Activated T-cell treated with anti-CD3 and anti-CD28 coated beads, Interleukin-2, amount 50 U/mL, for 24 hours (primary cell): Measurements from ENCODE around the gene C10orf90.

ENCODE experiments used
- DNase-seq: peaks from one replicate; pipeline ENCODE4 v3.0.0-alpha.2; 2020
- H3K27ac Mint-ChIP-seq: 2 replicates; pipeline ENCODE4 v1.8.0; 2020; ENCODE audit warnings: mild to moderate bottlenecking, mixed read lengths
- H3K27me3 Mint-ChIP-seq: 2 replicates; pipeline ENCODE4 v1.8.0; 2020; ENCODE audit warnings: mixed read lengths
- H3K36me3 Mint-ChIP-seq: 2 replicates; pipeline ENCODE4 v1.8.0; 2020; ENCODE audit warnings: low read depth, mixed read lengths
- H3K4me1 Mint-ChIP-seq: 2 replicates; pipeline ENCODE4 v1.8.0; 2020; ENCODE audit warnings: low read depth, mixed read lengths
- H3K4me3 Mint-ChIP-seq: 2 replicates; pipeline ENCODE4 v1.8.0; 2020; ENCODE audit warnings: mild to moderate bottlenecking, moderate library complexity, mixed read lengths
- H3K9me3 Mint-ChIP-seq: 2 replicates; pipeline ENCODE4 v1.8.0; 2020; ENCODE audit warnings: mixed read lengths

Gene C10orf90

GRCh38 chr10:126593968-126594701 lies 76.4 kb downstream of the C10orf90 start:
- Mint-ChIP-seq H3K4me3 (no peak overlapping the region), H3K27me3 (no peaks in the 10 kb centered on the region), H3K9me3 (no peaks in the 10 kb centered on the region), H3K4me1 (no peaks in the 10 kb centered on the region), H3K36me3 (no peaks in the 10 kb centered on the region), H3K27ac (no peak overlapping the region)
- DNase-seq, result no peak

GRCh38 chr10:126592901-126593300 lies 77.6 kb downstream of the C10orf90 start:
- Mint-ChIP-seq H3K27ac (no peak overlapping the region), H3K4me3 (no peak overlapping the region), H3K9me3 (no peaks in the 10 kb centered on the region), H3K4me1 (no peaks in the 10 kb centered on the region), H3K36me3 (no peaks in the 10 kb centered on the region), H3K27me3 (no peaks in the 10 kb centered on the region)
- no peak for DNase-seq

GRCh38 chr10:126588024-126588423 lies 82.5 kb downstream of the C10orf90 start:
- DNase-seq, result no peak
- Mint-ChIP-seq H3K36me3 (no peaks in the 10 kb centered on the region), H3K27ac (no peak overlapping the region), H3K9me3 (no peaks in the 10 kb centered on the region), H3K4me3 (no peak overlapping the region), H3K27me3 (no peaks in the 10 kb centered on the region), H3K4me1 (no peaks in the 10 kb centered on the region)

GRCh38 chr10:126586878-126587277 lies 83.6 kb downstream of the C10orf90 start:
- H3K27me3 Mint-ChIP-seq, result no peaks in the 10 kb centered on the region

GRCh38 chr10:126586128-126586527 lies 84.4 kb downstream of the C10orf90 start:
- H3K27ac Mint-ChIP-seq, result no peak overlapping the region
- no peak overlapping the region for H3K4me3 Mint-ChIP-seq

More at GRCh38 chr10:126586878-126587277, 83.6 kb downstream of the C10orf90 start:
- DNase-seq, result no peak
- no peaks in the 10 kb centered on the region for H3K4me1 Mint-ChIP-seq
- H3K27ac Mint-ChIP-seq, result no peak overlapping the region
- H3K9me3 Mint-ChIP-seq, result no peaks in the 10 kb centered on the region
- H3K36me3 Mint-ChIP-seq, result no peaks in the 10 kb centered on the region
- H3K4me3 Mint-ChIP-seq, result no peak overlapping the region

GRCh38 chr10:126585249-126586017 lies 85.1 kb downstream of the C10orf90 start:
- Mint-ChIP-seq H3K4me1 (no peaks in the 10 kb centered on the region), H3K9me3 (peaks cover 2% of the 10 kb centered on the region), H3K27me3 (no peaks in the 10 kb centered on the region), H3K36me3 (no peaks in the 10 kb centered on the region), H3K27ac (no peak overlapping the region), H3K4me3 (no peak overlapping the region)
- DNase-seq, result no peak

More at GRCh38 chr10:126586128-126586527, 84.4 kb downstream of the C10orf90 start:
- no peaks in the 10 kb centered on the region for H3K4me1 Mint-ChIP-seq
- H3K27me3 Mint-ChIP-seq, result no peaks in the 10 kb centered on the region
- H3K36me3 Mint-ChIP-seq, result no peaks in the 10 kb centered on the region
- H3K9me3 Mint-ChIP-seq, result no peaks in the 10 kb centered on the region
- no peak for DNase-seq

GRCh38 chr10:126584836-126585235 lies 85.7 kb downstream of the C10orf90 start:
- H3K27me3 Mint-ChIP-seq, result no peaks in the 10 kb centered on the region
- no peaks in the 10 kb centered on the region for H3K36me3 Mint-ChIP-seq
- DNase-seq, result no peak
- H3K4me3 Mint-ChIP-seq, result no peak overlapping the region
- no peak overlapping the region for H3K27ac Mint-ChIP-seq
- no peaks in the 10 kb centered on the region for H3K4me1 Mint-ChIP-seq
- H3K9me3 Mint-ChIP-seq, result peaks cover 2% of the 10 kb centered on the region

GRCh38 chr10:126583552-126584200 lies 86.8 kb downstream of the C10orf90 start:
- DNase-seq, result no peak
- Mint-ChIP-seq H3K27ac (no peak overlapping the region), H3K36me3 (no peaks in the 10 kb centered on the region), H3K27me3 (no peaks in the 10 kb centered on the region), H3K4me3 (no peak overlapping the region), H3K4me1 (no peaks in the 10 kb centered on the region), H3K9me3 (peaks cover 2% of the 10 kb centered on the region)

- Mint-ChIP-seq H3K9me3 (peaks cover 2% of the 10 kb centered on the region), H3K27me3 (no peaks in the 10 kb centered on the region), H3K36me3 (no peaks in the 10 kb centered on the region), H3K27ac (no peak overlapping the region), H3K4me3 (no peak overlapping the region), H3K4me1 (no peaks in the 10 kb centered on the region)
- no peak for DNase-seq
These were observed 88.8 kb downstream of the C10orf90 start for GRCh38 chr10:126581648-126582046.

GRCh38 chr10:126580873-126581647 lies 89.4 kb downstream of the C10orf90 start:
- no peak for DNase-seq
- no peak overlapping the region for H3K4me3 Mint-ChIP-seq
- peaks cover 2% of the 10 kb centered on the region for H3K9me3 Mint-ChIP-seq
- no peaks in the 10 kb centered on the region for H3K27me3 Mint-ChIP-seq
- H3K4me1 Mint-ChIP-seq, result no peaks in the 10 kb centered on the region
- no peaks in the 10 kb centered on the region for H3K36me3 Mint-ChIP-seq
- H3K27ac Mint-ChIP-seq, result no peak overlapping the region

- Mint-ChIP-seq H3K36me3 (no peaks in the 10 kb centered on the region), H3K4me3 (no peak overlapping the region), H3K4me1 (no peaks in the 10 kb centered on the region), H3K9me3 (peaks cover 2% of the 10 kb centered on the region), H3K27me3 (no peaks in the 10 kb centered on the region), H3K27ac (no peak overlapping the region)
- DNase-seq, result no peak
These were observed 94.2 kb downstream of the C10orf90 start for GRCh38 chr10:126576336-126576735.

GRCh38 chr10:126570621-126571602 lies 99.6 kb downstream of the C10orf90 start:
- Mint-ChIP-seq H3K9me3 (no peaks in the 10 kb centered on the region), H3K36me3 (no peaks in the 10 kb centered on the region), H3K27me3 (no peaks in the 10 kb centered on the region), H3K27ac (no peak overlapping the region), H3K4me3 (no peak overlapping the region), H3K4me1 (no peaks in the 10 kb centered on the region)
- DNase-seq, result no peak

- H3K36me3 Mint-ChIP-seq, result no peaks in the 10 kb centered on the region
- no peak for DNase-seq
- no peak overlapping the region for H3K4me3 Mint-ChIP-seq
- no peak overlapping the region for H3K27ac Mint-ChIP-seq
- no peaks in the 10 kb centered on the region for H3K4me1 Mint-ChIP-seq
- H3K27me3 Mint-ChIP-seq, result no peaks in the 10 kb centered on the region
- no peaks in the 10 kb centered on the region for H3K9me3 Mint-ChIP-seq
These were observed 100.3 kb downstream of the C10orf90 start for GRCh38 chr10:126570245-126570570.
